HG03442 (cell line): ENCODE results near the gene MEF2C.

Source experiments
- ATAC-seq: cut with Tn5 transposase; IDR thresholded peaks from one replicate; pipeline ENCODE4 v1.9.1; 2021; ENCODE audit warnings: mild to moderate bottlenecking, moderate library complexity; ENCODE audit not compliant: unreplicated experiment

The MEF2C gene

GRCh38 chr5:88693071-88693932, 189.7 kb downstream of the MEF2C start:
- no peak for ATAC-seq

GRCh38 chr5:88691945-88692868, 190.8 kb downstream of the MEF2C start:
- no peak for ATAC-seq

- ATAC-seq = peak; percentile 3
Measured at GRCh38 chr5:88691230-88691582, 191.8 kb downstream of the MEF2C start.

- ATAC-seq = peak; percentile 87
Measured at GRCh38 chr5:88690409-88691229, 192.4 kb downstream of the MEF2C start.

- no peak for ATAC-seq
Measured at GRCh38 chr5:88689668-88690408, 193.1 kb downstream of the MEF2C start.

GRCh38 chr5:88688984-88689667, 193.9 kb downstream of the MEF2C start:
- no peak for ATAC-seq

GRCh38 chr5:88688156-88688983, 194.6 kb downstream of the MEF2C start:
- no peak for ATAC-seq

- no peak for ATAC-seq
Measured at GRCh38 chr5:88687373-88687911, 195.5 kb downstream of the MEF2C start.

- no peak for ATAC-seq
Measured at GRCh38 chr5:88686726-88687125, 196.3 kb downstream of the MEF2C start.

- no peak for ATAC-seq
Measured at GRCh38 chr5:88685591-88686541, 197.1 kb downstream of the MEF2C start.

GRCh38 chr5:88683506-88684135, 199.4 kb downstream of the MEF2C start:
- ATAC-seq = peak; percentile 51

GRCh38 chr5:88682881-88683361, 200.1 kb downstream of the MEF2C start:
- no peak for ATAC-seq

GRCh38 chr5:88682131-88682530, 200.9 kb downstream of the MEF2C start:
- no peak for ATAC-seq

- no peak for ATAC-seq
Measured at GRCh38 chr5:88681211-88681803, 201.7 kb downstream of the MEF2C start.

- peak; percentile 74 for ATAC-seq
Measured at GRCh38 chr5:88680253-88681132, 202.5 kb downstream of the MEF2C start.
